Ishikawa (cell line): ENCODE data around the gene ZNF584.

Source experiments
- CEBPB ChIP-seq: IDR thresholded peaks from 2 replicates; pipeline ENCODE4 v1.6.1; 2012
- EP300 ChIP-seq: IDR thresholded peaks from 2 replicates; pipeline ENCODE4 v1.6.1; 2012; ENCODE audit warnings: borderline replicate concordance
- RAD21 ChIP-seq: IDR thresholded peaks from 2 replicates; pipeline ENCODE4 v1.6.1; 2012; ENCODE audit warnings: low read depth
- TAF1 ChIP-seq: IDR thresholded peaks from 2 replicates; pipeline ENCODE4 v1.6.1; 2012; ENCODE audit warnings: low read depth, mild to moderate bottlenecking
- TCF12 ChIP-seq: IDR thresholded peaks from 2 replicates; pipeline ENCODE4 v1.6.1; 2012; ENCODE audit warnings: low read depth
- YY1 ChIP-seq: IDR thresholded peaks from 2 replicates; pipeline ENCODE4 v1.6.1; 2012; ENCODE audit warnings: low read depth
- TF ChIP-seq, protein P1 (sequence below): IDR thresholded peaks from 2 replicates; pipeline ENCODE4 v1.6.1; 2012
- TF ChIP-seq, protein P2 (sequence below): IDR thresholded peaks from 2 replicates; pipeline ENCODE4 v1.6.1; 2012; ENCODE audit warnings: low read depth, mild to moderate bottlenecking

DNA sequence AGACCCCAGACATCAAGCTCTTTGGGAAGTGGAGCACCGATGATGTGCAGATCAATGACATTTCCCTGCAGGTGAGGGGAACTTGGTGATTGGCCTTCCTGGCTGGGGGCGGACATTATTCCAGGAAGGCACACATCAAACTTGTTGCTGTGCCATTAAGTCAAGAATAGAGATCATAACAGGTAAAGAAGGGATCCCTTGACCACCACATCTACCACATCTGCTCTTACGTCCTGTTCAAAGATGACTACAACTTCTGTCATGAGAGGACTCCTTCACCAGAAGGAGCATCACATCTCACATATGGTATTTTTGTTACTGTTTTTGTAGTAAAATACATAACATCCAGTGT is 20.3 kb upstream of the ZNF584 start:
- TF ChIP-seq, protein P1, sequence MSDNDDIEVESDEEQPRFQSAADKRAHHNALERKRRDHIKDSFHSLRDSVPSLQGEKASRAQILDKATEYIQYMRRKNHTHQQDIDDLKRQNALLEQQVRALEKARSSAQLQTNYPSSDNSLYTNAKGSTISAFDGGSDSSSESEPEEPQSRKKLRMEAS: no peak
- TF ChIP-seq TCF12: no peak
- no peak for TF ChIP-seq CEBPB
- no peak for TF ChIP-seq EP300
- TF ChIP-seq RAD21: no peak
- TF ChIP-seq, protein P2, sequence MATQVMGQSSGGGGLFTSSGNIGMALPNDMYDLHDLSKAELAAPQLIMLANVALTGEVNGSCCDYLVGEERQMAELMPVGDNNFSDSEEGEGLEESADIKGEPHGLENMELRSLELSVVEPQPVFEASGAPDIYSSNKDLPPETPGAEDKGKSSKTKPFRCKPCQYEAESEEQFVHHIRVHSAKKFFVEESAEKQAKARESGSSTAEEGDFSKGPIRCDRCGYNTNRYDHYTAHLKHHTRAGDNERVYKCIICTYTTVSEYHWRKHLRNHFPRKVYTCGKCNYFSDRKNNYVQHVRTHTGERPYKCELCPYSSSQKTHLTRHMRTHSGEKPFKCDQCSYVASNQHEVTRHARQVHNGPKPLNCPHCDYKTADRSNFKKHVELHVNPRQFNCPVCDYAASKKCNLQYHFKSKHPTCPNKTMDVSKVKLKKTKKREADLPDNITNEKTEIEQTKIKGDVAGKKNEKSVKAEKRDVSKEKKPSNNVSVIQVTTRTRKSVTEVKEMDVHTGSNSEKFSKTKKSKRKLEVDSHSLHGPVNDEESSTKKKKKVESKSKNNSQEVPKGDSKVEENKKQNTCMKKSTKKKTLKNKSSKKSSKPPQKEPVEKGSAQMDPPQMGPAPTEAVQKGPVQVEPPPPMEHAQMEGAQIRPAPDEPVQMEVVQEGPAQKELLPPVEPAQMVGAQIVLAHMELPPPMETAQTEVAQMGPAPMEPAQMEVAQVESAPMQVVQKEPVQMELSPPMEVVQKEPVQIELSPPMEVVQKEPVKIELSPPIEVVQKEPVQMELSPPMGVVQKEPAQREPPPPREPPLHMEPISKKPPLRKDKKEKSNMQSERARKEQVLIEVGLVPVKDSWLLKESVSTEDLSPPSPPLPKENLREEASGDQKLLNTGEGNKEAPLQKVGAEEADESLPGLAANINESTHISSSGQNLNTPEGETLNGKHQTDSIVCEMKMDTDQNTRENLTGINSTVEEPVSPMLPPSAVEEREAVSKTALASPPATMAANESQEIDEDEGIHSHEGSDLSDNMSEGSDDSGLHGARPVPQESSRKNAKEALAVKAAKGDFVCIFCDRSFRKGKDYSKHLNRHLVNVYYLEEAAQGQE: no peak
- TF ChIP-seq TAF1: no peak
- TF ChIP-seq YY1: no peak
